C1 segment of cervical spinal cord (tissue), 14 donors: ENCODE measurements around the gene AATF.

ENCODE experiments used
- DNase-seq, 14 donors: peaks; one replicate each; lab custom pipeline; 2025; lab: John Stamatoyannopoulos, UW

The AATF gene

DNA sequence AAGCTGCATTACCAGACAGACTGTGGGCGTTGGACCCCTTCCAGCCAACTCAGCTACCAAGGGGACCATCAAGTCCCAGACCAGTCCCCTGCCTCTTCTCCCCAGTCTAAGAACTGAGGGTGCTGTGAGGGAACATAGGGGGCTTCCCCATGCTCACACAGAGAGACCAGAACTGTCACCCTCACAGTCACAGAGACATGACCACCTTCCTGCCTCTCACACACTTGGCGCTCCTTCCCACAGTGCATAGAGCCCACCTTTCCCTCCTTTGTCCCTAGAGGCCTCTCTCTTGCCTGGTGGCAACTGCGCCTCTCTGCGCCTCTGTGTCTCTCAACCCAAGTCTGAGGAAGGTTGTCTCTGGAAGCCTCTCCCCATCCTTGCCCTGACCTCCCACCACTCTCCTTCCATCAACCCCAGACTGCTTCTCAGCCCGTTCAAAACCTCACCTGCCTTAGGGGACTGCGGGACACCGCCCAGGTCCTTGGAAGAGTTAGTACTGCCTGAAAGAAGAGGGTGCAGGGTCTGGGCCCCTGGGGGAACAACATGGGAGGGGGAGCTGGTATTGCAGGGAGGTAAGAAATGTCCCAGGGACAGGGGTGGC is 17.6 kb upstream of the AATF start:
- DNase-seq: no peak

DNA sequence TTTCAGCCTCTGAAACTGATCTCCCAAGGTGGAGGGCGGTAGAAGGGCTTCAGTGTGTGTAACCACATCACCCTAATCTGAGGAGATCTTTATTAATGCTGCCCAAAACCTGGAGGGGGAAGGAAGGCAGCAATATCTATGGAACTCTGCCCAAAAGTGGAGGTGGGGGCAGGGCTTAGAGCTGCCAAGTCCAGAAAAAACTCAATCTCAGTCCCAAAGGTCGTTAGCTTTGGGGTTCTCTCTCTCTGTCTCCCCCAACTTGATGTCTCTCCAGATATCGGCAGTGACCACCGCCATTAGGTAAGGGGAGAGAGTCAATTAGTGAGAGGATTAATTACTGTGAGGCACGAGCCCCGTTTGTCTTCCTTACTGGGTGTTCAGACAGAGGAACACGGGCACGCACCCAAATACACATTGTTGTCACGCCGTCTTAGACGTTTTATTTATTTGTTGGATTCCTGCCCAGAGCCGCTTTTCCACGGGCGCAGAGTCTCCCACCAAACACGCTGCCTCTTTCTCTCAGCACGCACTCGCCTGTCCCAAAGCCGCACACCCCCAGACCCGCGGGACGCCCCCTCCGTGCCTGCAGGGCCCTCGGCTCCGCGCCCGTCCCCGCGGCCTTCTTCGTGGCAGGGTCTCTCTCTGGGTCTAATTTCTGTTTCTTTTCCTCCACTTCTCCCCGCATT is 16.9 kb upstream of the AATF start:
- no peak for DNase-seq

DNA sequence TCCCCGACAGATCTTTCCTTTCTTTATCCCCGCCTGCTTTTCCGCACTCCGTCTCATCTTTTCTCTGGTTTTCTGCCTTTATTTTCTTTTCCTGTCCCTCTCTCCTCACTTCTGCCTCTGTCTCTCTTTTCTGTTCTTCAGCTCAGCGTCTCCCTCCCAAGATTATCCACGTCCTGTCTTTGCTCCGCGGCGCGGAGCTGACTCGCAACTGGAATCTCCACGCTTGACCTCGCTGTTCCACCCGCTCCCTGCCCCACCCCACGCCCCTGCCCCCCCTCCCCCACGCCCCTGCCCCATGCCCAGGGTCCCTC is 16.4 kb upstream of the AATF start:
- DNase-seq: no peak

GRCh38 chr17:36932694-36933511 is 15.9 kb upstream of the AATF start:
- DNase-seq: no peak

DNA sequence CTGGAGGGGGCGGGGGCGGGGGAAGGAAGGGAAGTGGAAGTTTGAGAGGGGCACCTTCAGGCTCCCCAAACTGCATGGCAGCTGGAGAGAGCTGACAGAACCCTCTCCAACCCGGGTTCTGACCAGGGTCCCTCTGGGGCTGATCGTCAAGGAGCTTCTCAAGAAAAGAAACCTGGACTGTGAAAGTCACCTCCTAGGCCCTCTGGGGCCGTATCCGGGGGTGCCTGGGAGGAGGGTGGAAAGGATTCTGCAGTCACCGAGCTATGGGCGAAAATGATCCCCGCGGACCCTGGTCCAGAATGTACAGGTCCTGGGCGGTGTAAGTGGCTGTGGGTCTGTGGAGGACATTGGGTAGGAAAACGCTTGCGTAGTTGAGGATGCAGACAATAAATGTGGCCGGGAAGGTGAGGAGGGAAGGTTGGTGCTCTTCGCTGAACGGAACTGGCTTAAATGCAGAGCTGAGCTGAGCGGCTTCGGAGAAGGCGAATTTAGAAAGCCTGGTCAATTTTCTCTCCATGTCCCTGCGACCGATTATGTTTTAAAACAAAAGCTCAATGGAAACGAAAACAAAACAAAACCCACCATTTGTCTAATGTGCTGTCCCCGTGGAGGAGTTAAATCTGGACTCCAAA is 15.1 kb upstream of the AATF start:
- no peak for DNase-seq

DNA sequence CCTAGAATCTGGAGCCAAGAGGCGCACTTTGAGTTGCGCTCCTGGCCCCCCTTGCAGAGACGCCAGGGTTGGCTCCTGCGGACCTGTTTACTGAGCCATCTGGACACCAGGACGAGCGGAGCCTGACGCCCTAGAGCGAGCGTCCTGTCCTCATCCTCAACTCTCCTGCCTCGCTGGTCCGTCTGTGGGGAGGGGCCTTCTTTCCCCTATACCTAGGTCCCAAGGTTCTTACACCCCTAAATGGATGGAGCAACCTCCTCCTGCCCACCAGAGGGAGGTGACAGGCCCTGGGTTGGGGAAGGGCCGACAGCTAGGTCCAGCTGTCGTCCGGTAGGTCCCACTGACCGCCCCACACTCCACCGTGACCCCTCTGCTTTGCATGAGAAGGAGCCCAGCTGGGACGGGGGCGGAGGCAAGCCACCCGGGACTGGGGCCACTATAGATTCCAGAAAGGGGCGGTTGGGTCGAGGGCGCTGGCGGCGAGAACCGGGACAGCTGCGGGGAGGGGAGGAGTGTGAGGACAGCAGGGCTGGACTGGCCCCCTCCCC is 14.5 kb upstream of the AATF start:
- DNase-seq: peak in 1 of 14 donors; percentile 90

DNA sequence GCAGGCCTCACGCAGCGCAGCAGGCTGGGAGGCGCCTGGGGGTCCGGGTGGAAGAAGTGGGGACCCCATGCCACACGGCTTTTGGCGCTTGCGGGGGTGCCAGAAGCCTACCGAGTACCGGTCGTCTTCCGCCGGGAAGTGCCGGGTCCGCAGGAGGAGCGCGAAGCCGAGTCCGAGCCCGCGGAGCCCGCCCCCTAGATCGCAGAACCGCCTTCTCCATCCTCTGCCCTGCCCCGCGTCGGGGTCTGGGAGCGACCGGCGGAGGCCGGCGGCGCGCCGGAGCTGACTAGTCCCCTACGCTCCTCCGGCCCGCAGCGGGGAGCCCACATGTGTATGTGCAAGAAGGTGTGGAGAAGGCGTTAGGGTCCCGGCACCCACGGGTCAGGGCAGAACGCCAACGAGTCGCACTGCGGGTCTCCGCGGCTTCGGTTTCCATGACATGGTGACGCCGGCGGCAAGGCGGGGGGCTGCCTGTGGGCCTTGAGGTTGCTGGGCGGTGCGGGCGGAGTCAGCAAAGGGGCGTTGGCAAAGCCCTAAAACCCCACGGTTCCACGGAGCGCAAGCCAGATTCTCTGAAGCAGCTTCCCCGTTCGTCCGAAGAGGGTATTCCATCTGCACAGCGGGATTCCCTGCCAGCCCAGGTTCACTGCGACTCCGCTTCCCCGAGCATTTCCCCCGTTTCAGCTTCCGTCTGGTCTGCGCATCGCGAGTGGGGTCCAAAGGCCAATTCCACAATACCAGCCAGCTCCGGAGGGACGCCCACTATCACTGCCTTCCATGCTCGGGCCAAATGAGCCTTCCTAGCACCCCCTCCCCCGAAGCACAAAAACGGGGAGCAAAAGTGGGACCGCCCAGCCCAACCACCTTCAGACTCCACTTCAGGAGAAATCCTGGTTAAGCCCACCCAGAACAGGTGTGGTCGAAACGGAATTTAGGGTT is 13.8 kb upstream of the AATF start:
- no peak for DNase-seq

DNA sequence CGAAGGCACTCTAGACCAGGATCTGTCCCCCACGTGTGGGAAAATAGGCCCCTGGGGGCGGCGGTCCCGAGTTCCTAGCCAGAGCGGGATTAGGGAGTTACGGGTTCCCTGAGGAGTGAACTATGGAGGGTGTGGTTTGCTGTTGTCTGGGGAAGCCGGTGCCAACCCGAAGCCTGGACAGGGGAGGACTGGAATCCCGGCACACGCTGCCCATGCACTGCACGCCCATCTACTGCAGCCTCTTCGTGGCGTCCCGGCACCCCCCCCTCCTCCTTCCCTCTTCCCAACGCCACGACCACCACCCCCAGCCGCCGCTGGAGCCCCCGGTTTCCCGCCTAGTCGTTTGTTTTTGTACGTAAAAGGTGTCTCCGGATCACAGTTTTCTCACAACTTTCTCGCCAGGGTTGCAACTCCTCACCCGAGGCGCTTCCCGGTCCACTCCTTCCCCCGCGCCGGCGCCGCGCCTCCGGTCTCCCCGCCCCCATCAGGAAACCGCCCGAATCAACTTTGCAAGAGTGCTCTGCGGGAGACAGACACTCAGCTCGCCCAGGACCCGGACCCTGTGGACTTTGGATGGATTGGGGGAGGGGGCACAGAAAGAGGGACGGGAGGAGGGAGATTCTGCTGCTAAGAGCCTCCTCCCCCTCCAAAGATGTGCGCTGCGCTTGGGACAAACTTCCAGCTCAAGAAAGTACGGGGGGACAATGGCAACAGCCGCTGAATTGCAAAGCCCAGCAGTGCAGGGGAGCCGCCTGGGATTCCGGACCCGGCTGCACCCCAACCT is 12.9 kb upstream of the AATF start:
- DNase-seq: no peak

GRCh38 chr17:36936455-36937000 is 12.2 kb upstream of the AATF start:
- DNase-seq: peak in 2 of 14 donors; percentile 36 to 92

DNA sequence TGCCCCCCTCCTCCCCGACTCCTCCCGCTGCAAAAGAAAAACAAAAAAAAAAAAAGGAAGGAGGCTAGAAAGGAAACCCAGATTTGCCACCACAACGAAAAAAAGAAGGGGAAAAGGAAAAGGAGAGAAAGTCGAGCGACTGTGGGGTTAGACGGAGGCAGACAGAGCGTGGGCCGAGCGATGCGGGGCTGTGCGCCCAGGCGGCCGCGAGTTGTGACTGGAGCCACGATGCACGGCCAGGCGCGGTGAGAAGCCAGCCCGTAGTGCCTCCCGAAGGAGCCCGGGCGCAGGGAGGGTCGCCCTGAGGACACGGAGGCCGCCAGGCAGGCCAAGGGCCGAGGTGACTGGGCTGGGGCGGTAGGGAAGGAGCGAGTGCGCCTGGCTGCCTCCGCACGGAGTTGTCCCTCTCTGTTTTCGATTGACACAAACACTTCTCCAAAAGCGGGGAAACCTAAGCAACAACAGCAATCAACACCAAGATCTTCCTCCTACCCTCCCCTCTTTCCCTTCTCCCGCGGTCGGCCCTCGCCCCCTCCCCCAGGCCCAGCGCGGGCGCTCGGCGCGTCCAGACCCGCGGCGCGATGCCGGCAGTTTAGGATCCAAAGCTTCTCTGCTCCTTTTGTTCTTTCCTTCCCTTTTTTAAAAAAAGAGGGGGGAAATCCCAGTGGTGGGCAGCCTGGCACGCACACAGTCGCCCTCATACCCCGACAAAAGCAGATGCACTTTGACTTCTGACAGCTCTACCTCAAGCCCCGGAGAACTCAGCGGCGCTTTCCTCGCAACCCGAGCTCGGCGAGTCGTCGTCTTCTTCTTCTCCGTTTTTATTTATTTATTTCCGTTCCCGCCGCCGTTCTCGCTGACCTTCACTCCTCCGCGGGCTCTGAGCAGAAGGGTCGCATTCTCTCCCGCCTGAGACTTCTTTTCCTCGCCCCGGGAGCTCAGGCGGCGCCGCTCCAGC is 11.5 kb upstream of the AATF start, which contains the start of gene LHX1:
Gene LHX1, plus strand, starts transcription at position 475 of the 958 bp plus-strand sequence. CDS start 723 bp downstream, outside the sequence.
- DNase-seq: no peak

- no peak for DNase-seq
These were observed 10.7 kb upstream of the AATF start for GRCh38 chr17:36937959-36938565.

- no peak for DNase-seq
These were observed 10.1 kb upstream of the AATF start for GRCh38 chr17:36938566-36939051.

GRCh38 chr17:36939052-36939801 is 9.5 kb upstream of the AATF start:
- DNase-seq: no peak

GRCh38 chr17:36939802-36940312 is 8.9 kb upstream of the AATF start:
- DNase-seq: no peak

GRCh38 chr17:36940313-36941264 is 8.2 kb upstream of the AATF start:
- DNase-seq: no peak
